HFFc6 (cell line): ENCODE measurements around the gene MED1. TPM values are rescaled to one million over a fixed set of nuclear protein-coding genes. Genes with fewer than 3 reads are reported as not detected.

ENCODE experiments used
- DNase-seq: peaks from one replicate; pipeline ENCODE4 v3.0.0-alpha.2; 2018
- H3K27ac Mint-ChIP-seq: 2 replicates; pipeline ENCODE4 v1.8.0; 2020; ENCODE audit warnings: mild to moderate bottlenecking, mixed read lengths
- H3K27me3 Mint-ChIP-seq: 2 replicates; pipeline ENCODE4 v1.8.0; 2021; ENCODE audit warnings: mild to moderate bottlenecking, moderate library complexity, mixed read lengths; ENCODE audit not compliant: insufficient read depth
- H3K36me3 Mint-ChIP-seq: 2 replicates; pipeline ENCODE4 v1.8.0; 2021; ENCODE audit warnings: low read depth, mixed read lengths
- H3K4me1 Mint-ChIP-seq: 2 replicates; pipeline ENCODE4 v1.8.0; 2020; ENCODE audit warnings: low read depth, mixed read lengths
- H3K4me3 Mint-ChIP-seq: 2 replicates; pipeline ENCODE4 v1.8.0; 2020; ENCODE audit warnings: mild to moderate bottlenecking, moderate library complexity, mixed read lengths
- H3K9me3 Mint-ChIP-seq: 2 replicates; pipeline ENCODE4 v1.8.0; 2020; ENCODE audit warnings: mild to moderate bottlenecking, mixed read lengths
- total RNA-seq, 6 experiments: library from RNA; stranded (reverse); fragmentation: NEBNext Ultra II Directional; extraction: Animal tissue kit (Norgen Biotek cat#: 25700); gene quantifications; 2 replicates in 1 of 6; 3 replicates in 5 of 6; pipeline ENCODE4 v1.2.3, GENCODE V29; 2021
- TF ChIP-seq, protein P1 (sequence below): fragments of 200-600 bp; sonication (generic); IDR thresholded peaks from 2 replicates; pipeline ENCODE4 v1.5.0; 2021; ENCODE audit warnings: antibody characterized with exemption, mild to moderate bottlenecking

The MED1 gene
- total RNA-seq, 6 experiments from 2014 or later = 35.7 to 40.8 (median 38.5) TPM

DNA sequence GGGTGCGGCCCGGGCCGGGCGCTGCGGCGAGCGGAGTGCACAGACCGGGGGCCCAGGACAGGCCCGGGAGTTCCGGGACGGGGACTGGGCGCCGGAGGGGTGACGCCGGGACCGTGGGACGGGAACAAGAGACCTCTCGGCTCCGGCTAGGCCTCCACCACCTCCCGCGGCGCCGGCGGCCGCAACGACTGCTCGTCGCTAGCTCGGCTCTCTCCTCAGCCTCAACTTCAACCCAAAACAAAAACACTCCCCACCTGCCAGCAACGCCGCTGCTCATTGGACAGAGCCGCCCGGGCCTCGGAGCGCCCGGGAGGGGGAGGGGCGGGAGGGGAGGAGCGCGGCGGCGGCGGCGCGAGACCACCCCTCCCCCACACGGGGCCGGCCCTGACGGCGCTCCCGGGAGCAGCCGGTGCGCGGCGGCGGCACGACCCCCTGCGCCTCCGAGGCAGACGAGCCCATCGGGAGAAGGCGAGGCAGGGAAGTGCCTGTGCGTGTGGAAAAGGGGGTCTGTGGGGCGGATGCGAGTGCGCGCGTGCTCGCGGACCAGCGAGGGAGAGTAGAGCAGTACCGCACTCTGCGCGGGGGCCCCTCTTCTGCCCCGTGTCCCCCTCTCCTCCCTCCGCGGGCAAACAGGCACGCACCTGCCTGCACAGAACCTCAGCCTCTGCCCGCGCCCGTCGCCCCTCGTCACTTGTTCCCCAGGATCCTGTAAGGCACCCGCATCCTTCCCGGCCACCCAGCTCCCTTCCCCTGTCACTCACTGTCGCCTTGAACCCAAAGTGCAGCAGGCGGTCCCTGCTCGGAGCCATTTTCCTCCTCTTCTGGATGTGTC is 49.4 kb downstream of the MED1 start, which contains the start of gene FBXL20:
Gene FBXL20, minus strand, starts transcription at position 215 of the 832 bp plus-strand sequence. CDS start 224 bp downstream, outside the sequence.
- Mint-ChIP-seq H3K4me3 (peak within 1 kb of the TSS; percentile 95), H3K27ac (peak within 1 kb of the TSS; percentile 94), H3K36me3 (0 out of 2 replicates have a peak, but pooled peaks cover 4% of the 10 kb centered on the region), H3K27me3 (0 out of 2 replicates have a peak, but pooled peaks cover 5% of the 10 kb centered on the region), H3K9me3 (no peaks in the 10 kb centered on the region), H3K4me1 (peaks cover 59% of the 10 kb centered on the region)
- TF ChIP-seq, protein P1, sequence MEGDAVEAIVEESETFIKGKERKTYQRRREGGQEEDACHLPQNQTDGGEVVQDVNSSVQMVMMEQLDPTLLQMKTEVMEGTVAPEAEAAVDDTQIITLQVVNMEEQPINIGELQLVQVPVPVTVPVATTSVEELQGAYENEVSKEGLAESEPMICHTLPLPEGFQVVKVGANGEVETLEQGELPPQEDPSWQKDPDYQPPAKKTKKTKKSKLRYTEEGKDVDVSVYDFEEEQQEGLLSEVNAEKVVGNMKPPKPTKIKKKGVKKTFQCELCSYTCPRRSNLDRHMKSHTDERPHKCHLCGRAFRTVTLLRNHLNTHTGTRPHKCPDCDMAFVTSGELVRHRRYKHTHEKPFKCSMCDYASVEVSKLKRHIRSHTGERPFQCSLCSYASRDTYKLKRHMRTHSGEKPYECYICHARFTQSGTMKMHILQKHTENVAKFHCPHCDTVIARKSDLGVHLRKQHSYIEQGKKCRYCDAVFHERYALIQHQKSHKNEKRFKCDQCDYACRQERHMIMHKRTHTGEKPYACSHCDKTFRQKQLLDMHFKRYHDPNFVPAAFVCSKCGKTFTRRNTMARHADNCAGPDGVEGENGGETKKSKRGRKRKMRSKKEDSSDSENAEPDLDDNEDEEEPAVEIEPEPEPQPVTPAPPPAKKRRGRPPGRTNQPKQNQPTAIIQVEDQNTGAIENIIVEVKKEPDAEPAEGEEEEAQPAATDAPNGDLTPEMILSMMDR = no peak
- peak; percentile 84 for DNase-seq

DNA sequence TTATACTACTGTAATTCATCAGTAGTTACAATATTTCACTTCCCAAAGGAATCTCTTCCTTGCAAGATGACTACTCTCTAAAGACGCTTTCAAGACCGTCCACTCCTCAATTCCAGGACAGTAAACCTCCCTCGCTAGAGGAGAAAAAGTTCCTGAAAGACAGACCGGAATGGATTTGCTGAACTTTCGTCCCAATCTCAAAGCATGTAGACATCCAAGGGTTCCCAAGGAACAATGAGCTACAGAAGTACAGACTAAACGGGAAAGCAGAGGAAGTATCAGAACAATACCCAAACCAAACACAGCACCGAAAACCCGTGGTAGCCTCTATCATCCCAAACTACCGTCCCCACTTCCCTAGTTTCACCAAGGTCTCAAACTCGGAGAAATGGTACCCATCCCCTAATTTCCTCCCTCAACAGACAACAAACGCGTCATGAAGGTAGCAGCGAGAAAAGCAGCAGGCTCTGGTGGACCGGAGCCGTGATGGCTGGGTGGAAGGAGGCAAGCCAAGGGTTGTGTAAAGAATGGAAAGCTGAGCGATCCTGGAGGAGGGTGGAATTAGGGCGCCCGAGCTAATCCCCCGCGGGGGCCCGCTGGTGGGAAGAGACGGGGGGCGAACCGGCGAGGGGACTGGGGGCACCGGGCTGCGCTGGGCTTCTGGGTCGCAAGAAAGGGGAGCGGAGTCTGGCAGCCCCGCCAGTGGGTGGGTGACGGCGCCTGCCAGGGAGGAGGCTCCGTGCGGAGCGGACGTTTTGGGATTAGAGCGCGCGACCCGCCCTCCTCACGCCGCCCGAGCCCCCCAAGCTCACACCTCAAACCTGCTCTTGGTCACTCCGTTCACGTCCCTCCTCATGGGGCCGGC is 50.3 kb downstream of the MED1 start:
- peak overlapping the region; percentile 94 for H3K27ac Mint-ChIP-seq
- peaks cover 51% of the 10 kb centered on the region for H3K4me1 Mint-ChIP-seq
- DNase-seq = no peak
- H3K27me3 Mint-ChIP-seq = 0 out of 2 replicates have a peak, but pooled peaks cover 5% of the 10 kb centered on the region
- peak overlapping the region; percentile 95 for H3K4me3 Mint-ChIP-seq
- TF ChIP-seq, protein P1 = no peak
- 0 out of 2 replicates have a peak, but pooled peaks cover 4% of the 10 kb centered on the region for H3K36me3 Mint-ChIP-seq
- no peaks in the 10 kb centered on the region for H3K9me3 Mint-ChIP-seq

- Mint-ChIP-seq H3K27ac (peak overlapping the region; percentile 94), H3K36me3 (0 out of 2 replicates have a peak, but pooled peaks cover 4% of the 10 kb centered on the region), H3K9me3 (no peaks in the 10 kb centered on the region), H3K4me3 (peak overlapping the region; percentile 95), H3K4me1 (peaks cover 45% of the 10 kb centered on the region), H3K27me3 (0 out of 2 replicates have a peak, but pooled peaks cover 5% of the 10 kb centered on the region)
- TF ChIP-seq, protein P1 = no peak
- DNase-seq = no peak
Measured at GRCh38 chr17:39399791-39400190, 51.3 kb downstream of the MED1 start.

- Mint-ChIP-seq H3K36me3 (no peaks in the 10 kb centered on the region), H3K27ac (no peak overlapping the region), H3K27me3 (no peaks in the 10 kb centered on the region), H3K4me3 (no peak overlapping the region), H3K9me3 (no peaks in the 10 kb centered on the region), H3K4me1 (peaks cover 10% of the 10 kb centered on the region; the same call in 1 of the 2 replicates)
- TF ChIP-seq, protein P1 = peak; percentile 19; the same call in 1 of the 2 replicates
- no peak for DNase-seq
Measured at GRCh38 chr17:39393736-39394135, 57.3 kb downstream of the MED1 start.

GRCh38 chr17:39391448-39391847 is 59.6 kb downstream of the MED1 start:
- no peaks in the 10 kb centered on the region for H3K9me3 Mint-ChIP-seq
- H3K36me3 Mint-ChIP-seq = no peaks in the 10 kb centered on the region
- no peak for DNase-seq
- H3K27ac Mint-ChIP-seq = no peak overlapping the region
- TF ChIP-seq, protein P1 = no peak
- H3K4me1 Mint-ChIP-seq = 0 out of 2 replicates have a peak, but pooled peaks cover 5% of the 10 kb centered on the region
- no peaks in the 10 kb centered on the region for H3K27me3 Mint-ChIP-seq
- H3K4me3 Mint-ChIP-seq = no peak overlapping the region
